Retinal pigment epithelial cell (primary cell): ENCODE data around the gene ULK2.

Experiments used
- DNase-seq: peaks from one replicate; pipeline ENCODE4 v3.0.0-alpha.2; 2010; ENCODE audit warnings: low read depth
- H3K4me3 ChIP-seq: 2 replicates; pipeline ENCODE4 v1.5.1; 2011; ENCODE audit warnings: mild to moderate bottlenecking, low read length, control low read depth, moderate library complexity
- CTCF ChIP-seq: conservative IDR thresholded peaks from 2 replicates; pipeline ENCODE4 v1.5.1; 2011; ENCODE audit warnings: low read depth, low read length, control low read depth, inconsistent platforms

The ULK2 gene

DNA sequence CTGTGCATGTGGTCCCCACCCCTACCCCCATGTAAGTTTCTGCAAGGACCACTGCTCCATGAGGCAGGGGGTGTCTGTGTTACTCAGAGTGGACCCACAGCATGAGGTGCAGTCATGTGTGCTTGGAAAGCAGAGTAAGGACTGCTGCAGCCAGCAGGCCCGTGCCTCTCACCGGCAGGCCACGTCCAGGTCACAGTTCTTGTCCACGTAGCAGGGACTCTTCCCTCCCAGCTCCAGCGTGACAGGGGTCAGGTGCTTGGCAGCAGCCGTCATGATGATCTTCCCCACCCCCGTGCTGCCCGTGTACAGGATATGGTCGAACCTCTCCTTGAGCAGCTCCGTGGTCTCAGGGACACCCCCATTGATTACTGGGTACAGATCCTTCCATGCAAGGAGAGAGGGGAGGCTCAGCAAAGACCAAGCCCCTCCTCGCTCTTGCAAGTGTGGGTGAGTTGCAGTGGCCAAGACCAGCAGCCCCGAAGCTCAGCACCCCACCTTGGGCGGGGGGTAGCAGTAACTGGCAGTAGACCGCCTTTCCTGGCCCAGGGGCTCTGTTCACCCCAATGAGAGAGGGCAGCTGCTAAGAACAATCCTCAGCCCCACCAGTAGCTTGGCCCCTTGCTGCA is 125.8 kb downstream of the ULK2 start:
- H3K4me3 ChIP-seq, result no peak overlapping the region
- DNase-seq, result no peak
- TF ChIP-seq CTCF, result no peak

DNA sequence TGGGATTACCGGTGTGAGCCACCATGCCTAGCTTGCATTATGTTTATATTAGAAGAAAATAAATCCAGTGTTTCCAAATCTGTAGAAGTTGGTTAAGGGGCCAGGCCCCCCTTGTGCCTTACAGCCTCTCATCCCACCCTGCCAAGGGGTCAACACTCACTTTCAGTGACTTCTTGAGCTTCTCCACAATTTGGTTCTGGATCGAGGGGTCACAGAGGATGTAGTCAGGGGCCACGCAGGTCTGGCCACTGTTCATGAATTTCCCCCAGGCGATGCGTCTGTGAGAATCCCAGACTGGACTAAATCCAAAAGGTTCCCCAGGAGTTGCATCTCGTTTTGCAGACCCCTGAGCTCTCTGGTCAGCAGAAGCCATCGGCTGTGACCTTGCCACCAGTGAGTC is 126.8 kb downstream of the ULK2 start:
- TF ChIP-seq CTCF, result no peak
- no peak overlapping the region for H3K4me3 ChIP-seq
- DNase-seq, result no peak

GRCh38 chr17:19739241-19740201 is 128.2 kb downstream of the ULK2 start:
- H3K4me3 ChIP-seq, result no peak overlapping the region
- DNase-seq, result no peak
- no peak for TF ChIP-seq CTCF

- no peak for DNase-seq
- no peak for TF ChIP-seq CTCF
- no peak overlapping the region for H3K4me3 ChIP-seq
Observed at GRCh38 chr17:19738757-19739156, 129.0 kb downstream of the ULK2 start.

- no peak for DNase-seq
- H3K4me3 ChIP-seq, result no peak overlapping the region
- no peak for TF ChIP-seq CTCF
Observed at GRCh38 chr17:19738073-19738449, 129.7 kb downstream of the ULK2 start.

GRCh38 chr17:19737305-19738072 is 130.2 kb downstream of the ULK2 start:
- no peak overlapping the region for H3K4me3 ChIP-seq
- TF ChIP-seq CTCF, result no peak
- DNase-seq, result no peak
